HepG2 (cell line): ENCODE measurements around the gene PIM3. TPM values are rescaled to one million over a fixed set of nuclear protein-coding genes. Genes with fewer than 3 reads are reported as not detected.
A peak's percentile ranks its signal among the peaks of the same experiment; 100 is the strongest.

Experiments used
- ARID4A ChIP-seq: sonication (generic); formaldehyde crosslinking; IDR thresholded peaks from 2 replicates; pipeline ENCODE4 v1.5.0; 2020; ENCODE audit warnings: mild to moderate bottlenecking, missing genetic modification reagents, borderline replicate concordance
- FOXK2 ChIP-seq: fragments of 450-650 bp; IDR thresholded peaks from 2 replicates; pipeline ENCODE4 v1.6.1; 2016
- KLF6 ChIP-seq: IDR thresholded peaks from 2 replicates; pipeline ENCODE4 v1.8.0; 2016; ENCODE audit warnings: missing biosample characterization, missing genetic modification reagents
- KLF9 ChIP-seq: IDR thresholded peaks from 2 replicates; pipeline ENCODE4 v1.6.1; 2016; ENCODE audit warnings: low read depth
- LCORL ChIP-seq, 2 experiments: fragments of 450-650 bp in 1 of 2; sonication (generic) in 1 of 2; formaldehyde crosslinking in 1 of 2; IDR thresholded peaks; 2 replicates each; pipeline versions ENCODE4 v1.5.0 to v1.6.1; 2017 to 2020; ENCODE audit warnings: antibody characterized with exemption in 1 of 2, missing genetic modification reagents in 1 of 2
- MEF2D ChIP-seq: sonication (generic); formaldehyde crosslinking; IDR thresholded peaks from 2 replicates; pipeline ENCODE4 v1.5.1; 2020; ENCODE audit warnings: mild to moderate bottlenecking, missing genetic modification reagents
- MZF1 ChIP-seq: sonication (generic); formaldehyde crosslinking; IDR thresholded peaks from 2 replicates; pipeline ENCODE4 v1.8.1; 2023; ENCODE audit warnings: mild to moderate bottlenecking, missing genetic modification reagents, borderline replicate concordance
- NPAS2 ChIP-seq: sonication (generic); formaldehyde crosslinking; IDR thresholded peaks from 2 replicates; pipeline ENCODE4 v1.8.0; 2022; ENCODE audit warnings: mild to moderate bottlenecking, missing genetic modification reagents, borderline replicate concordance
- PTBP1 ChIP-seq: fragments of 200-400 bp; formaldehyde crosslinking; IDR thresholded peaks from 2 replicates; pipeline ENCODE4 v1.6.1; 2018; ENCODE audit warnings: low read length, low read depth; ENCODE audit not compliant: poor library complexity, severe bottlenecking
- SNAPC2 ChIP-seq: sonication (generic); formaldehyde crosslinking; IDR thresholded peaks from 2 replicates; pipeline ENCODE4 v1.8.1; 2022; ENCODE audit warnings: mild to moderate bottlenecking, missing genetic modification reagents
- SOX6 ChIP-seq, 2 experiments: fragments of 450-650 bp in 1 of 2; sonication (generic) in 1 of 2; formaldehyde crosslinking in 1 of 2; IDR thresholded peaks; 2 replicates each; pipeline versions ENCODE4 v1.4.0 to v1.6.1; 2017 to 2020; ENCODE audit warnings: antibody characterized with exemption in 1 of 2, mild to moderate bottlenecking in 1 of 2, missing genetic modification reagents in 1 of 2
- ZBTB34 ChIP-seq: sonication (generic); formaldehyde crosslinking; IDR thresholded peaks from 2 replicates; pipeline ENCODE4 v1.8.0; 2022; ENCODE audit warnings: mild to moderate bottlenecking, missing genetic modification reagents
- ZFP36L2 ChIP-seq: sonication (generic); formaldehyde crosslinking; IDR thresholded peaks from 2 replicates; pipeline ENCODE4 v1.4.0; 2020; ENCODE audit warnings: missing genetic modification reagents
- ZNF225 ChIP-seq: sonication (generic); formaldehyde crosslinking; IDR thresholded peaks from 2 replicates; pipeline ENCODE4 v1.4.0; 2020; ENCODE audit warnings: mild to moderate bottlenecking, missing genetic modification reagents
- ZNF234 ChIP-seq: sonication (generic); formaldehyde crosslinking; conservative IDR thresholded peaks from 2 replicates; pipeline ENCODE4 v1.5.1; 2020; ENCODE audit warnings: mild to moderate bottlenecking, missing genetic modification reagents
- ZNF3 ChIP-seq: IDR thresholded peaks from 2 replicates; pipeline ENCODE4 v1.7.0; 2017; ENCODE audit warnings: inconsistent platforms
- ZNF672 ChIP-seq: sonication (generic); formaldehyde crosslinking; IDR thresholded peaks from 2 replicates; pipeline ENCODE4 v1.8.1; 2022; ENCODE audit warnings: missing genetic modification reagents
- ZNF720 ChIP-seq: sonication (generic); formaldehyde crosslinking; IDR thresholded peaks from 2 replicates; pipeline ENCODE4 v1.4.0; 2020; ENCODE audit warnings: missing genetic modification reagents
- polyA plus RNA-seq, 8 experiments: library from polyadenylated mRNA; depleted of rRNA in 3 of 8; stranded (reverse) in 7 of 8; unstranded in 1 of 8; fragments of >200 nt; fragmentation: Illumina TruSeq in 4 of 8; extraction: Trizol in 4 of 8; gene quantifications; 2 replicates each; pipeline versions ENCODE4 v1.2.1 to v1.2.3, GENCODE V29; 2011 to 2016; ENCODE audit warnings: low read depth in 4 of 8, missing spikeins in 1 of 8, mixed read lengths in 1 of 8; ENCODE audit not compliant: insufficient read depth in 1 of 8
- total RNA-seq, 5 experiments: library from RNA; depleted of rRNA; stranded (reverse); fragments of >200 nt; fragmentation: Illumina TruSeq; extraction: Trizol; gene quantifications; 2 replicates each; pipeline ENCODE4 v1.2.3, GENCODE V29; 2016; ENCODE audit warnings: low read depth in 1 of 5
- TF ChIP-seq, protein P1 (sequence below): sonication (generic); formaldehyde crosslinking; IDR thresholded peaks from 2 replicates; pipeline ENCODE4 v1.4.0; 2020; ENCODE audit warnings: mild to moderate bottlenecking, missing genetic modification reagents
- TF ChIP-seq, protein P2 (sequence below): sonication (generic); formaldehyde crosslinking; IDR thresholded peaks from 2 replicates; pipeline ENCODE4 v1.5.0; 2020; ENCODE audit warnings: missing genetic modification reagents
- TF ChIP-seq, protein P3 (sequence below): sonication (generic); formaldehyde crosslinking; IDR thresholded peaks from 2 replicates; pipeline ENCODE4 v1.4.0; 2020; ENCODE audit warnings: low read depth, mild to moderate bottlenecking, missing genetic modification reagents

Gene PIM3
- total and polyA plus RNA-seq, 2 of the 13 experiments (the other 11 are each of a cell fraction or from before 2014, with no cell fraction given) = 21.6 to 31.2 TPM

- TF ChIP-seq ZFP36L2 (CRISPR knock-in tag) (no peak), NPAS2 (CRISPR knock-in tag) (no peak), ZNF720 (CRISPR knock-in tag) (no peak), ZNF3 (CRISPR knock-in tag) (no peak), ZNF225 (CRISPR knock-in tag) (no peak), MZF1 (CRISPR knock-in tag) (no peak), KLF9 (no peak), SOX6 (IDR thresholded peaks at IDR 0.05) (no peak), SOX6 (CRISPR knock-in tag; IDR thresholded peaks at IDR 0.05) (no peak), ZNF234 (CRISPR knock-in tag) (no peak), KLF6 (no peak), LCORL (IDR thresholded peaks at IDR 0.05) (no peak), LCORL (CRISPR knock-in tag; IDR thresholded peaks at IDR 0.05) (no peak), SNAPC2 (CRISPR knock-in tag) (no peak), PTBP1 (no peak), FOXK2 (no peak), MEF2D (CRISPR knock-in tag) (no peak), ARID4A (0 out of 2 replicates have a peak, but pooled peaks have one; percentile 6), ZNF672 (no peak), ZBTB34 (CRISPR knock-in tag) (no peak)
- TF ChIP-seq, protein P1, sequence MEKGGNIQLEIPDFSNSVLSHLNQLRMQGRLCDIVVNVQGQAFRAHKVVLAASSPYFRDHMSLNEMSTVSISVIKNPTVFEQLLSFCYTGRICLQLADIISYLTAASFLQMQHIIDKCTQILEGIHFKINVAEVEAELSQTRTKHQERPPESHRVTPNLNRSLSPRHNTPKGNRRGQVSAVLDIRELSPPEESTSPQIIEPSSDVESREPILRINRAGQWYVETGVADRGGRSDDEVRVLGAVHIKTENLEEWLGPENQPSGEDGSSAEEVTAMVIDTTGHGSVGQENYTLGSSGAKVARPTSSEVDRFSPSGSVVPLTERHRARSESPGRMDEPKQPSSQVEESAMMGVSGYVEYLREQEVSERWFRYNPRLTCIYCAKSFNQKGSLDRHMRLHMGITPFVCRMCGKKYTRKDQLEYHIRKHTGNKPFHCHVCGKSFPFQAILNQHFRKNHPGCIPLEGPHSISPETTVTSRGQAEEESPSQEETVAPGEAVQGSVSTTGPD (CRISPR knock-in tag) = no peak
- TF ChIP-seq, protein P2, sequence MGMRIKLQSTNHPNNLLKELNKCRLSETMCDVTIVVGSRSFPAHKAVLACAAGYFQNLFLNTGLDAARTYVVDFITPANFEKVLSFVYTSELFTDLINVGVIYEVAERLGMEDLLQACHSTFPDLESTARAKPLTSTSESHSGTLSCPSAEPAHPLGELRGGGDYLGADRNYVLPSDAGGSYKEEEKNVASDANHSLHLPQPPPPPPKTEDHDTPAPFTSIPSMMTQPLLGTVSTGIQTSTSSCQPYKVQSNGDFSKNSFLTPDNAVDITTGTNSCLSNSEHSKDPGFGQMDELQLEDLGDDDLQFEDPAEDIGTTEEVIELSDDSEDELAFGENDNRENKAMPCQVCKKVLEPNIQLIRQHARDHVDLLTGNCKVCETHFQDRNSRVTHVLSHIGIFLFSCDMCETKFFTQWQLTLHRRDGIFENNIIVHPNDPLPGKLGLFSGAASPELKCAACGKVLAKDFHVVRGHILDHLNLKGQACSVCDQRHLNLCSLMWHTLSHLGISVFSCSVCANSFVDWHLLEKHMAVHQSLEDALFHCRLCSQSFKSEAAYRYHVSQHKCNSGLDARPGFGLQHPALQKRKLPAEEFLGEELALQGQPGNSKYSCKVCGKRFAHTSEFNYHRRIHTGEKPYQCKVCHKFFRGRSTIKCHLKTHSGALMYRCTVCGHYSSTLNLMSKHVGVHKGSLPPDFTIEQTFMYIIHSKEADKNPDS (CRISPR knock-in tag) = no peak
- TF ChIP-seq, protein P3, sequence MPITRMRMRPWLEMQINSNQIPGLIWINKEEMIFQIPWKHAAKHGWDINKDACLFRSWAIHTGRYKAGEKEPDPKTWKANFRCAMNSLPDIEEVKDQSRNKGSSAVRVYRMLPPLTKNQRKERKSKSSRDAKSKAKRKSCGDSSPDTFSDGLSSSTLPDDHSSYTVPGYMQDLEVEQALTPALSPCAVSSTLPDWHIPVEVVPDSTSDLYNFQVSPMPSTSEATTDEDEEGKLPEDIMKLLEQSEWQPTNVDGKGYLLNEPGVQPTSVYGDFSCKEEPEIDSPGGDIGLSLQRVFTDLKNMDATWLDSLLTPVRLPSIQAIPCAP (CRISPR knock-in tag) = 0 out of 2 replicates have a peak, but pooled peaks have one; percentile 18
Measured at GRCh38 chr22:49954991-49955580, 5.5 kb upstream of the PIM3 start (continued).
